GM19239 (cell line): ENCODE data around the gene DEFB121.
"Not testable (repeated sequence)": the region's sequence is repeated elsewhere in the genome, so short reads cannot be mapped to it uniquely, and the experiment has no call there.

ENCODE experiments used
- DNase-seq: peaks from one replicate; pipeline ENCODE4 v3.0.0; 2011; ENCODE audit warnings: low spot score; ENCODE audit not compliant: insufficient read length
- FAIRE-seq: peaks from 2 replicates; lab custom pipeline; 2011; peaks lifted over from hg19 to GRCh38; lab: Jason Lieb, UNC

Gene DEFB121

DNA sequence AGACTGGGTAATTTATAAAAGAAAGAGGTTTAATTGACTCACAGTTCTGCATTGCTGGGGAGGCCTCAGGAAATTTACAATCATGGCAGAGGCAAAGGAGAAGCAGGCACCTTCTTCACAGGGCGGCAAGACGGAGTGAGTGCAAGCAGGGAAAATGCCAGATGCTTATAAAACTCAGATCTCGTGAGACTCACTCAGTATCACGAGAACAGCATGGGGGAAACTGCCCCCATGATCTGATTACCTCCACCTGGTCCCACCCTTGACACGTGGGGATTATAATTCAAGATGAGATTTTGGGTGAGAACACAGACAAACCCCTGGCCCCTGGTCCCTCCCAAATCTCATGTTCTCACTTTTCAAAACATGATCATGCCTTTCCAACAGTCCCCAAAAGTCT is 41.7 kb downstream of the DEFB121 start:
- not testable (repeated sequence) for FAIRE-seq, DNase-seq

GRCh38 chr20:31363295-31363694 is 42.7 kb downstream of the DEFB121 start:
- DNase-seq = no peak
- no peak for FAIRE-seq

- DNase-seq (no peak), FAIRE-seq (no peak)
These were observed 50.0 kb downstream of the DEFB121 start for GRCh38 chr20:31355981-31356380.
